HCT116 (cell line): ENCODE data around the gene DNAJC7.

ENCODE experiments used
- CBX3 ChIP-seq: IDR thresholded peaks from 2 replicates; pipeline ENCODE4 v1.6.1; 2012; ENCODE audit warnings: low read depth
- CEBPB ChIP-seq: IDR thresholded peaks from 2 replicates; pipeline ENCODE4 v1.6.1; 2012; ENCODE audit warnings: low read depth
- EGR1 ChIP-seq: IDR thresholded peaks from 2 replicates; pipeline ENCODE4 v1.6.1; 2012; ENCODE audit warnings: low read depth
- EZH2 ChIP-seq: fragments of 200-600 bp; sonication (generic); IDR thresholded peaks from 2 replicates; pipeline ENCODE4 v1.6.1; 2017; ENCODE audit warnings: antibody characterized with exemption, mixed run types
- JUND ChIP-seq: IDR thresholded peaks from 2 replicates; pipeline ENCODE4 v1.6.1; 2012
- MAX ChIP-seq: IDR thresholded peaks from 2 replicates; pipeline ENCODE4 v1.6.1; 2012
- POLR2A ChIP-seq: IDR thresholded peaks from 2 replicates; pipeline ENCODE4 v1.7.0; 2011; ENCODE audit warnings: borderline replicate concordance; ENCODE audit not compliant: insufficient read depth, insufficient read length; ENCODE audit errors: extremely low read depth
- POLR2AphosphoS5 ChIP-seq: IDR thresholded peaks from 2 replicates; pipeline ENCODE4 v1.6.1; 2011; ENCODE audit warnings: mild to moderate bottlenecking, low read depth, low read length, moderate library complexity
- REST ChIP-seq: IDR thresholded peaks from 2 replicates; pipeline ENCODE4 v1.6.1; 2012; ENCODE audit warnings: low read depth
- SIN3A ChIP-seq: IDR thresholded peaks from 2 replicates; pipeline ENCODE4 v1.6.1; 2012; ENCODE audit warnings: low read depth
- YY1 ChIP-seq: IDR thresholded peaks from 2 replicates; pipeline ENCODE4 v1.6.1; 2011; ENCODE audit warnings: low read length, low read depth, moderate library complexity, mild to moderate bottlenecking; ENCODE audit not compliant: insufficient replicate concordance; ENCODE audit errors: extremely low read depth
- TF ChIP-seq, protein P1 (sequence below), 3 experiments: fragments of 200-600 bp in 1 of 3; sonication (generic) in 1 of 3; IDR thresholded peaks in 2 of 3; conservative IDR thresholded peaks in 1 of 3; 2 replicates each; pipeline ENCODE4 v1.5.1; 2012 to 2017; ENCODE audit warnings: low read depth in 2 of 3, low read length in 2 of 3, antibody characterized with exemption in 1 of 3, borderline replicate concordance in 1 of 3, control low read depth in 1 of 3, mild to moderate bottlenecking in 1 of 3, mixed read lengths in 1 of 3, mixed run types in 1 of 3, moderate library complexity in 1 of 3; ENCODE audit not compliant: insufficient read depth in 1 of 3
- TF ChIP-seq, protein P2 (sequence below): IDR thresholded peaks from 2 replicates; pipeline ENCODE4 v1.6.1; 2011; ENCODE audit warnings: mild to moderate bottlenecking, low read length, moderate library complexity; ENCODE audit not compliant: insufficient replicate concordance; ENCODE audit errors: extremely low read depth

GRCh38 chr17:41943492-41943891 lies 73.7 kb downstream of the DNAJC7 start:
- TF ChIP-seq CEBPB (no peak), SIN3A (no peak), EZH2 (no peak), CBX3 (no peak), JUND (no peak), POLR2AphosphoS5 (no peak), YY1 (no peak), MAX (no peak), REST (no peak), POLR2A (no peak), EGR1 (no peak)
- TF ChIP-seq, protein P1, sequence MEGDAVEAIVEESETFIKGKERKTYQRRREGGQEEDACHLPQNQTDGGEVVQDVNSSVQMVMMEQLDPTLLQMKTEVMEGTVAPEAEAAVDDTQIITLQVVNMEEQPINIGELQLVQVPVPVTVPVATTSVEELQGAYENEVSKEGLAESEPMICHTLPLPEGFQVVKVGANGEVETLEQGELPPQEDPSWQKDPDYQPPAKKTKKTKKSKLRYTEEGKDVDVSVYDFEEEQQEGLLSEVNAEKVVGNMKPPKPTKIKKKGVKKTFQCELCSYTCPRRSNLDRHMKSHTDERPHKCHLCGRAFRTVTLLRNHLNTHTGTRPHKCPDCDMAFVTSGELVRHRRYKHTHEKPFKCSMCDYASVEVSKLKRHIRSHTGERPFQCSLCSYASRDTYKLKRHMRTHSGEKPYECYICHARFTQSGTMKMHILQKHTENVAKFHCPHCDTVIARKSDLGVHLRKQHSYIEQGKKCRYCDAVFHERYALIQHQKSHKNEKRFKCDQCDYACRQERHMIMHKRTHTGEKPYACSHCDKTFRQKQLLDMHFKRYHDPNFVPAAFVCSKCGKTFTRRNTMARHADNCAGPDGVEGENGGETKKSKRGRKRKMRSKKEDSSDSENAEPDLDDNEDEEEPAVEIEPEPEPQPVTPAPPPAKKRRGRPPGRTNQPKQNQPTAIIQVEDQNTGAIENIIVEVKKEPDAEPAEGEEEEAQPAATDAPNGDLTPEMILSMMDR (IDR thresholded peaks at IDR 0.05 in 2 of 3, conservative IDR thresholded peaks at IDR 0.05 in 1 of 3; ENCODE audit: borderline replicate concordance in 1 of 3, insufficient read depth in 1 of 3, low read depth in 2 of 3, low read length in 2 of 3): no peak
- TF ChIP-seq, protein P2, sequence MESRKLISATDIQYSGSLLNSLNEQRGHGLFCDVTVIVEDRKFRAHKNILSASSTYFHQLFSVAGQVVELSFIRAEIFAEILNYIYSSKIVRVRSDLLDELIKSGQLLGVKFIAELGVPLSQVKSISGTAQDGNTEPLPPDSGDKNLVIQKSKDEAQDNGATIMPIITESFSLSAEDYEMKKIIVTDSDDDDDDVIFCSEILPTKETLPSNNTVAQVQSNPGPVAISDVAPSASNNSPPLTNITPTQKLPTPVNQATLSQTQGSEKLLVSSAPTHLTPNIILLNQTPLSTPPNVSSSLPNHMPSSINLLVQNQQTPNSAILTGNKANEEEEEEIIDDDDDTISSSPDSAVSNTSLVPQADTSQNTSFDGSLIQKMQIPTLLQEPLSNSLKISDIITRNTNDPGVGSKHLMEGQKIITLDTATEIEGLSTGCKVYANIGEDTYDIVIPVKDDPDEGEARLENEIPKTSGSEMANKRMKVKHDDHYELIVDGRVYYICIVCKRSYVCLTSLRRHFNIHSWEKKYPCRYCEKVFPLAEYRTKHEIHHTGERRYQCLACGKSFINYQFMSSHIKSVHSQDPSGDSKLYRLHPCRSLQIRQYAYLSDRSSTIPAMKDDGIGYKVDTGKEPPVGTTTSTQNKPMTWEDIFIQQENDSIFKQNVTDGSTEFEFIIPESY: no peak
